MM.1S (cell line): ENCODE data around the gene UTF1.

Source experiments
- DNase-seq: peaks from one replicate; pipeline ENCODE4 v3.0.0-alpha.2; 2015
- H2AFZ ChIP-seq: fragments of 300-600 bp; sonication (generic); 2 replicates; pipeline ENCODE4 v1.6.0; 2016; ENCODE audit warnings: antibody characterized with exemption, low read length
- H3F3A ChIP-seq: fragments of 300-600 bp; sonication (generic); 2 replicates; pipeline ENCODE4 v1.6.1; 2016; ENCODE audit warnings: mild to moderate bottlenecking, antibody characterized with exemption, low read length, moderate library complexity, mixed read lengths; ENCODE audit not compliant: insufficient read depth
- H3K27ac ChIP-seq: fragments of 300-600 bp; sonication (generic); 2 replicates; pipeline ENCODE4 v1.5.1; 2016; ENCODE audit warnings: mild to moderate bottlenecking, low read length
- H3K27me3 ChIP-seq: fragments of 300-600 bp; sonication (generic); replicated peaks from 2 replicates; pipeline ENCODE4 v1.6.0; 2016; ENCODE audit warnings: low read length; ENCODE audit not compliant: insufficient read depth
- H3K36me3 ChIP-seq: fragments of 300-600 bp; sonication (generic); replicated peaks from 2 replicates; pipeline ENCODE4 v1.6.1; 2016; ENCODE audit warnings: mild to moderate bottlenecking, low read length, mixed read lengths; ENCODE audit not compliant: insufficient read depth
- H3K4me1 ChIP-seq: fragments of 300-600 bp; sonication (generic); 2 replicates; pipeline ENCODE4 v1.6.1; 2016; ENCODE audit warnings: low read length, mixed read lengths
- H3K4me2 ChIP-seq: fragments of 300-600 bp; sonication (generic); 2 replicates; pipeline ENCODE4 v1.6.0; 2016; ENCODE audit warnings: low read depth, low read length
- H3K4me3 ChIP-seq: fragments of 300-600 bp; sonication (generic); 2 replicates; pipeline ENCODE4 v1.5.1; 2016; ENCODE audit warnings: low read length, mixed read lengths
- H3K79me2 ChIP-seq: fragments of 300-600 bp; sonication (generic); 2 replicates; pipeline ENCODE4 v1.6.1; 2016; ENCODE audit warnings: mixed run types, low read length, mixed read lengths
- H3K9ac ChIP-seq: fragments of 300-600 bp; sonication (generic); 2 replicates; pipeline ENCODE4 v1.6.1; 2016; ENCODE audit warnings: low read length, mixed read lengths
- H3K9me2 ChIP-seq: fragments of 300-600 bp; sonication (generic); replicated peaks from 2 replicates; pipeline ENCODE4 v1.6.1; 2016; ENCODE audit warnings: mild to moderate bottlenecking, low read length, mixed read lengths; ENCODE audit not compliant: insufficient read depth
- H3K9me3 ChIP-seq: fragments of 300-600 bp; sonication (generic); replicated peaks from 2 replicates; pipeline ENCODE4 v1.6.1; 2016; ENCODE audit warnings: mild to moderate bottlenecking, low read length, mixed read lengths; ENCODE audit not compliant: insufficient read depth
- H4K20me1 ChIP-seq: fragments of 300-600 bp; sonication (generic); 2 replicates; pipeline ENCODE4 v1.6.1; 2016; ENCODE audit warnings: mild to moderate bottlenecking, low read length, moderate library complexity, mixed read lengths; ENCODE audit not compliant: insufficient read depth
- CTCF ChIP-seq: fragments of 300-600 bp; sonication (generic); IDR thresholded peaks from 2 replicates; pipeline ENCODE4 v1.5.1; 2016; ENCODE audit warnings: antibody characterized with exemption, low read length, mixed read lengths
- EZH2 ChIP-seq: fragments of 300-600 bp; sonication (generic); optimal IDR thresholded peaks from 2 replicates; pipeline ENCODE3; 2017; ENCODE audit warnings: low read depth, mild to moderate bottlenecking, antibody characterized with exemption, low read length, mixed read lengths
- EZH2phosphoT487 ChIP-seq: fragments of 300-600 bp; sonication (generic); IDR thresholded peaks from 2 replicates; pipeline ENCODE4 v1.6.1; 2018; ENCODE audit warnings: antibody characterized with exemption, low read length

UTF1 gene

DNA sequence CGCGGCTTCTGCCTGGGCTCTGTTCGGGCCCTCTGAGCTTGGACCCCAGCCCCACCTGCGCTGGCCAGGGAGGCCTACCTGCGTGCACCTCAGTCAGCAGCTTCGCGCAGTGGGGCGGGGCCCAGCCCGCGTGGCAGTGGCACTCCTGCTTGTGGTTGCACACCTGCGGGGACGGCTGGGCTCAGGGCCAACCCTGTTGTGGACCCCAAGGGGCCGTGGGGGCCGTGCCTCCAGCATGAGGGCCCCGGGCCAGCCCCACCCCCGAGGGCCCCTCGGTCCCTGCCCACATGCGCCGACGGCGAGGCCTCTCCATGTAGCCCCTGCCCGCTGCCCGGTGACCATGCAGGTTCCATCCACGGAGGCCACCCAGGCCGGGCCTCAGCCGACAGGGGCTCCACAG is 39.4 kb downstream of the UTF1 start:
- no peaks in the 10 kb centered on the region for H3K9me2 ChIP-seq
- H4K20me1 ChIP-seq: no peaks in the 10 kb centered on the region
- no peak for DNase-seq
- H3K4me3 ChIP-seq: no peak overlapping the region
- H3K9ac ChIP-seq: no peak overlapping the region
- no peaks in the 10 kb centered on the region for H3K9me3 ChIP-seq
- H3F3A ChIP-seq: peaks cover 5% of the 10 kb centered on the region; the same call in 1 of the 2 replicates
- no peak overlapping the region for H2AFZ ChIP-seq
- H3K36me3 ChIP-seq: peaks cover 3% of the 10 kb centered on the region
- no peaks in the 10 kb centered on the region for H3K4me1 ChIP-seq
- no peak overlapping the region for H3K4me2 ChIP-seq
- no peaks in the 10 kb centered on the region for H3K27me3 ChIP-seq
- H3K27ac ChIP-seq: no peak overlapping the region
- H3K79me2 ChIP-seq: peaks cover 41% of the 10 kb centered on the region
- TF ChIP-seq CTCF (no peak), EZH2phosphoT487 (no peak), EZH2 (no peak)

DNA sequence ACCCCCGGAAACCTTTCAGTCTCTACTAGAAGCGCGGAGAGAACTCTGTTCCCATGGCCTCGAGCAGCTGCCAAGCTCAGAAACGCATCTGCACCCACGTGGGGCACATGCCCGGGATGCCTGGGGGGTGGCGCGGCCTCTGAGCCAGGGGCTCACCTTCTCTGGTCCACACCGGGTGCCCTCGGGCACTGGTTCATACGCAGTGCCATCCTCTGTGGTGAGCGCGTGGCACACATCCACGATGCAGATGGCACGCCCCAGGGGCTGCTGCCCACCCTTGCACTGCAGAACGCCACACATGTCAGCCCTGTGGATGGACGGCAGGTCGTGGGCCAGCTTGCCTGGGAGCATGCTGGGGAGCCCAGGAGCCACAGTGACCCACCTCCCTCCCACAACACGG is 40.2 kb downstream of the UTF1 start:
- no peak for DNase-seq
- Histone ChIP-seq H3K27me3 (no peaks in the 10 kb centered on the region), H3K27ac (no peak overlapping the region), H3K9ac (no peak overlapping the region), H4K20me1 (no peaks in the 10 kb centered on the region), H3K79me2 (peaks cover 49% of the 10 kb centered on the region), H3K4me2 (no peak overlapping the region), H3K4me3 (no peak overlapping the region), H3K9me3 (no peaks in the 10 kb centered on the region), H3K9me2 (no peaks in the 10 kb centered on the region), H3K4me1 (no peaks in the 10 kb centered on the region), H3K36me3 (peaks cover 3% of the 10 kb centered on the region), H3F3A (peaks cover 5% of the 10 kb centered on the region; the same call in 1 of the 2 replicates), H2AFZ (no peak overlapping the region)
- TF ChIP-seq EZH2 (no peak), CTCF (no peak), EZH2phosphoT487 (no peak)

- Histone ChIP-seq H3K27me3 (no peaks in the 10 kb centered on the region), H3K4me3 (no peak overlapping the region), H3K27ac (no peak overlapping the region), H4K20me1 (no peaks in the 10 kb centered on the region), H3K4me1 (no peaks in the 10 kb centered on the region), H3K36me3 (peaks cover 3% of the 10 kb centered on the region), H3K9me2 (no peaks in the 10 kb centered on the region), H3F3A (peaks cover 8% of the 10 kb centered on the region; the same call in 1 of the 2 replicates), H3K9me3 (no peaks in the 10 kb centered on the region), H3K9ac (no peak overlapping the region), H2AFZ (no peak overlapping the region), H3K4me2 (no peak overlapping the region), H3K79me2 (peaks cover 56% of the 10 kb centered on the region)
- DNase-seq: no peak
- no peak for TF ChIP-seq EZH2phosphoT487
- TF ChIP-seq EZH2: no peak
- no peak for TF ChIP-seq CTCF
Observed at GRCh38 chr10:133270773-133271297, 40.8 kb downstream of the UTF1 start.
